Astrocyte (in vitro differentiated cells and primary cell): ENCODE results near the gene ZCWPW1.

Experiments
- EZH2 ChIP-seq: IDR thresholded peaks from 2 replicates; pipeline ENCODE4 v1.6.1; 2012; ENCODE audit warnings: mild to moderate bottlenecking, low read length, inconsistent platforms; ENCODE audit not compliant: insufficient read depth
- TF ChIP-seq, protein P1 (sequence below): IDR thresholded peaks from 2 replicates; pipeline ENCODE4 v1.5.1; 2011; ENCODE audit warnings: low read depth, mild to moderate bottlenecking, inconsistent platforms, low read length, moderate library complexity; ENCODE audit not compliant: insufficient read depth

GRCh38 chr7:100423315-100423714 is 5.2 kb downstream of the ZCWPW1 start:
- TF ChIP-seq, protein P1, sequence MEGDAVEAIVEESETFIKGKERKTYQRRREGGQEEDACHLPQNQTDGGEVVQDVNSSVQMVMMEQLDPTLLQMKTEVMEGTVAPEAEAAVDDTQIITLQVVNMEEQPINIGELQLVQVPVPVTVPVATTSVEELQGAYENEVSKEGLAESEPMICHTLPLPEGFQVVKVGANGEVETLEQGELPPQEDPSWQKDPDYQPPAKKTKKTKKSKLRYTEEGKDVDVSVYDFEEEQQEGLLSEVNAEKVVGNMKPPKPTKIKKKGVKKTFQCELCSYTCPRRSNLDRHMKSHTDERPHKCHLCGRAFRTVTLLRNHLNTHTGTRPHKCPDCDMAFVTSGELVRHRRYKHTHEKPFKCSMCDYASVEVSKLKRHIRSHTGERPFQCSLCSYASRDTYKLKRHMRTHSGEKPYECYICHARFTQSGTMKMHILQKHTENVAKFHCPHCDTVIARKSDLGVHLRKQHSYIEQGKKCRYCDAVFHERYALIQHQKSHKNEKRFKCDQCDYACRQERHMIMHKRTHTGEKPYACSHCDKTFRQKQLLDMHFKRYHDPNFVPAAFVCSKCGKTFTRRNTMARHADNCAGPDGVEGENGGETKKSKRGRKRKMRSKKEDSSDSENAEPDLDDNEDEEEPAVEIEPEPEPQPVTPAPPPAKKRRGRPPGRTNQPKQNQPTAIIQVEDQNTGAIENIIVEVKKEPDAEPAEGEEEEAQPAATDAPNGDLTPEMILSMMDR: no peak
- TF ChIP-seq EZH2: no peak
